GM04503 (cell line): ENCODE data around the gene HDDC2.
A peak's percentile ranks its signal among the peaks of the same experiment; 100 is the strongest.

Source experiments
- DNase-seq: peaks from one replicate; pipeline ENCODE4 v3.0.0-alpha.2; 2012; ENCODE audit warnings: low read depth

Gene HDDC2

DNA sequence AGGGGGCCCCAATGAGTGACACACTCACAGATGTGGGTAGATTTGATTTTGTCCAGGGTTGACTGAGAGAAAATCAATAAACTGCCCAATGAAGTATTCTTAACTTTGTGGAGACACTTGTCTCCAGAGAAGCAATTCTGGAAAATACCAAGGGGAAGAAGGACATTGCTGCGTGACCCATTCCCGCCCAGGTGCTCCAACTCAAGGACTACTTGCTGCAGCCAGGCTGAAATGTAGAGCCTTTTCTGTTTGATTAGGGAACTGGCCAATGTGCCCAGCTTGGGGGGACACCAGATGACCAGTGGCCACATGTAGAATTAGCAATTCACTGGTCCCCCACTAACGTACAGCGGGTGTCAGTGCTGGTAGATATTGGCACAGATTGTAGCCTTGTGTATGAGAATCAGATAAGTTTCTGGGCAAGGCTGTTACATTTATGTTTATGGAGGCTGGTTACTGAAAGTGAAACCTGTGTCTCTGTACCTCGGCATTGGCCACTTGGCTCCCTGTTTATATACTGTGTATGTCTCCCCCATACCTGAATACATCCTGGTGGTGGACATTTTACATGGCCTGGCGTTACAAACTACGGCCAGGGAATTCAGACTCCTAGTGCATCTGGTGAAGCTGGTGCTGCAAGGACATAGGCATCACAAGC lies 32.3 kb downstream of the HDDC2 start:
- DNase-seq, result no peak

DNA sequence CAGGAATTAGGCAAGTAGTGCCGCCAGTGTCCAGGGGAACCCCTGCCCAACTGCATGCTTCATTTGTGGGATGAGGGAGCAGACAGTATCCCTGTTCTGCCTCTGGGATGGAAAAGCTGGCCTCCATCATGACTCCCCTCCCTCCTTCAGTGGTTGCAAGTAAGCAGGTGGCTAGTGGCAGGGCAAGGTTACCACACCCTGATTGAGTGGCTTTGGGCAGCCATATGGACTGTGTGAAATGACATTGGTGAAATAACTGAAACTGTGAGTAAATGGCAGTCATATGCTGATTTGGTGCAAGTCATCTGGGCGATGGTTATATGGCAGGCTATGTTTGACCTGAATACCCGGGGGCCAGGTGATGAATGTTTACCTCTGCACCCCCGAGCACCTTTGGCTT lies 33.0 kb downstream of the HDDC2 start:
- DNase-seq, result no peak

DNA sequence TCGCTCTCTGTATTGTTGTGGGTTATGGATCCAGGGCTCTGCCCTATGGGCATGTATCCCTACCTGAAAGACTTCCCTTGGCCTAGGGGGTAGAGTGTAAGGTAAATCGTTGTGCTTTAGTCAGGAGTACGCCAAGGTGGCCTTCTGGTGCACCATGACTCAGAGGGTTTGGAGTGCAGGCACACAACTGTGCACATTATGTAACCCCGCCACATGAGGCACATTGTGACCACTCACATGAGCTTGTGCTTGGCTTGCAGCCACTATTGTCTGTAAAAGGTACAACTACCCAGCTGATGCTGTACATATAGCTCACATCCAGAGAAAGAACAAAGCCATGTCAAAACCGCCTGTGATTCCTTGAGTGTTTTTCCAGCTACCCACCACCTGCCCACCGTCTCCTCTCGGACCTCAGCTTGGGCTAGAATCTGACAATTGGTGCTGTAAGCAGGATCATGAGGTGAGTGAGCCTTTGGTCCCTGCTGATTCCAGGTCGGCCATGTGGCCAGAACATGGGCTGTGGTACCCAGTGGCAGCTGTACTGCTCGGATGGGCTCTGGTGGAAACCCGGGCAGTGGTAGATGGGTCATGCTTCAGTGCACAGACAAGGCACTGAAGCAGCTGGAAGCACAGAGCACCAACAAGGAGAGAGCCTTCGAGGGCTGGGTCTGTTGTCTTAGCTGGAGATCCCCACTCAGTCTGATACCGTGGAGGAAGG lies 33.8 kb downstream of the HDDC2 start:
- no peak for DNase-seq

DNA sequence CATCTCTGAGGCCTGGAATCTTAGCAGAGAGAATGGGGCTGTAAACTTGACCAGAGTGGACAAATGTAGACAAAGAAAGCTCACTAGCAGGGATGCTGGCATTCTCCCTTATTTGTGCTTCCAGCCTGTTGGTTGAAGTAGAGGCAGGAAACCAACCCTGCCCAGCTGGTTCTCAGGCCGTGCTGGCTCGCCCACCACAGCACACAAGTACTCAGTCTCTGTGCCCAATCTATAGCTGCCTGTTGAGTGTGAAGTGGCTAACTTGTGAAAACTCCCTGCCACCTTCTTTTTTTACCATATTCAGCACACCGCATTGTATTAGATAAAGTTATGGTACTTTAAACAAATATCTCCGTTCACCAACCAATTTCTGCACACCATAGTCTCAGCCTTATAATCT lies 37.3 kb downstream of the HDDC2 start:
- DNase-seq, result no peak

DNA sequence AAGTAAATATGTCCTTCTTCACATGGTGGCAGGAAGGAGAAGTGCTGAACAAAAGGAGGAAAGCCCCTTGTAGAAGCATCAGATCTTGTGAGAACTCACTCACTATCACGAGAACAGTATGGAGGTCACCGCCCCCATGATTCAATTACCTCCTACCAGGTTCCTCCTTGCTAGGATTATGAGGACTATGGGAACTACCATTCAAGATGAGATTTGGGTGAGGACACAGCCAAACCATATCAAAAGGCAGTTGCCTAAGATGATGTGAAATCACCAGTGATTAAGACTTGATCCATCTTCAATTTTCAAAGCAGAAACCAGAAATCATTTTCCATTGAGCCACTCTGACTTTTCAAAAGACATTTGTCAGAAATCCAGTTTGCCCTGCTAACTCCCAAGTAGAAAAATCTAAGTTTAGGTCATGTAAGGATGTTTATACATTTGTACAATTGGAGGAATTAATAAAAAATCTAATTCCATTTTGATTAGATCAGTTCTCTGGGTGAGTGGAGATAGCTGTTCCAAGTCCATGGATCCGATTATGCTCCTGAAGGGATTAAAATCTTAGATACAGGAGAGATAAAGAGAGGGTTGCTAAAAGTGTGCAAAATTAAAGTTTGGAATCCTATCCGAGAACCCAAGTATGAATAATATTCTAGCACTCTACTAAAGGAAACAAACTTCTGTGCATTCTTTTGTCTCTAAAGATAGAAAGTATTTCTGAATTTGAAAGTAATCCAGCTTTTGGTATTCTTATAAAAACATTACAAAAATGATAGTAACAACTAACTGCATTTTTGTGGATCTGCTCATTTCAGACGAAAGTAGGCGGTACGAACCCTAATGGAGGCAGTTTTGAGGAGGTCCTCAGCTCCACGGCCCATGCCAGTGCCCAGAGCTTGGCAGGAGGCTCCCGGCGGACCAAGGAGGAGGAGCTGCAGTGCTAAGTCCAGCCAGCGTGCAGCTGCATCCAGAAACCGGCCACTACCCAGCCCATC lies 39.5 kb downstream of the HDDC2 start:
- peak; percentile 60 for DNase-seq

DNA sequence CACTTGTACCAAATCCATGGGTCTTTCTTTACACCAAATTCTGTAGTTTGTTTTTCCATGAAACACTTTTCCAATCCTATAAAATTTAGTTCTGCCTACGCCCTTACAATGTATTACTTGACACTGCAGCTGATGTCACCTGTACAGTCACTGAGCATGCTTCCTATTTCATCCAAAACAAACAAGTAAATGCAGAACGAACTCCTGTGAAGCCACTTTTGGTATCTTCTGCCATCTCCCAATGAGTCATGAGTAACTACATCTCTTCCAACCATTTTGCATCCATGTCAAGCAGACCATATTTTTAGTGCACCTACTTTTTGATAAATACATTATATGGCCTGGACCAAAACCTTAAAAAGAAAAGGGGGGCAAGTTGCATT lies 42.4 kb downstream of the HDDC2 start:
- DNase-seq, result no peak

DNA sequence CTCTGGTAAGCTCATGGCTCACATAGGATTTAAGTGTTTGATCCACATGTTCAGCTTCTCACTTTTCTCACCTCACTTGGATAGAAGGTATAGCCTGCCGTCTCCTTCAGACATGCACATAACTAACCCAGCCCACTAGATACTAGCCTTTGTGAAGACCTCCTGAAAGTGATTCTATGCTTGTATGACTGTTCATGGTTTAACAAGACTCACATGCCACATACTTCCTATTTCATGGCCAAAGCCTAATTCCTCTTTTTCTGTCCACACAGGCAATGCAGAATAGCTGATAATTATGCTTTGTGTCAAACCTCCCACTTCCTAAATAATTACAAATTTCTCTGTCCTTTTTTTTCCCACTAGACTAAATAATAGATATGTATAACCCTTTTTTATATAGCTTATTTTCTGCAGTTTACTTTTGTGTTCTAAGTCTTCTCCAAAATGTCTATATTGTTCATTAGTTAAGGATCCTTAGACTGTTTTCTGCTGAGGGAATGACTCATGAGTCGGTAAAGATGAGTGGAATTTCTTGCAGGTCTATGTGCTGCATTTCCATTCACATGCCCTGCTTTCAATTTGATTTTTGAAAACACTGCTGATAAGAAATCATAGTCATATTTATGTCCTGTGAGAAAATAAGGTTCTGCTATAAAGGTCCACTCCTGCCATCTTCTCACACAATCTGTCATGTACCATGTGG lies 43.0 kb downstream of the HDDC2 start:
- no peak for DNase-seq

DNA sequence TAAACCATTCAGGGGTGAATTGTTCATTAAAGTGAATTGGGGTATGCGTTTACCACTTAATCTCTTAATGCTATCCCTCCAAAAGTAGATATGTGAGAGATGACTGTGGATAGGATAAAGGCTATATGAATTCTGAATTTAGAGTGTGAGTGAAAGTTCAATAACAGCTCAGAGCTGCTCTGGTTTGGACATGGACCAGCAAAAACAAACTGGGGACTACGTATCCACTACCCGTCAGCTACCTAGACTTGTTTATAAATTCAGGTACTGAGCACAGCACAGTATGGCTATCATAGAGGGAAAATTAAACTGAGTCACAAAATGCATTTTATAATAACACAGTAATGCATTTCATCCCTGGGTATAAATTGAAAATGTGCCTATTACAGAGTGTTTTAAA lies 44.4 kb downstream of the HDDC2 start:
- no peak for DNase-seq

DNA sequence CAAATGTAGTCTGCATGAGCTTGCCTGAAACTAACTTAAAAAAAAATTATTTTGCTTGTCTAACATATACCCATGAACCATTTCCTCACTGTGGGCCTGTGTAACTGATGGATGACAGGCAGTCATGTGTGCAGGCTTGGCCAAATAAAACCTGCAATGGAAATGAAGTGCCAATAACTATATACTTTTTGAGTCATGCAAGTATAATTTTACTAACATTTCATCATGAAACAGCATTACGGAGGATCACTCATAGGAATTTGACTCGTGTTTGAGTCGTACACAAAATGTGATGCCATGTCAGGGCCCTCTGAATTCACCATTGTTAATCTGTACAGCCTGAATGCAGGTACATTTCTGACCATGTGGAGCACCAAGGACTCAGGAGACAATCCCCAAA lies 46.6 kb downstream of the HDDC2 start:
- DNase-seq, result no peak

DNA sequence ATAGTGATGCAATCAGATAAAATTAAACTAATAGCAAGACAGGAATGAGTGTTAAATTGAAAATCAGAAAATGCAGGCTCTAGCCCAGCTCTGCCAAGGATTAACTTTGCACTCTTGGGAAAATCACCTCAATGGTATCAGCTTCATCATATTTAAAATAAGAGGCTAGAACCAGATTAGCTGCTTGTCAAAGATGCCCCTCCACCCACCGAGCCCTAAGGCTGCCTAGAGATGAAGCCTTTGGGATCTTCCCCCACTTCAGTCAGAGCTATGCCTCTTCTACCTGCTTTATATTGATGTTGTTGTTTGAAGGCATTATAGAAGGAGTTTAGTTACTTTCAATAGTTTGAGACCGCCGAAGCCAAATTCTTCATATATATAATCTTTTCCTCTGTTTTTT lies 47.4 kb downstream of the HDDC2 start:
- DNase-seq, result no peak

DNA sequence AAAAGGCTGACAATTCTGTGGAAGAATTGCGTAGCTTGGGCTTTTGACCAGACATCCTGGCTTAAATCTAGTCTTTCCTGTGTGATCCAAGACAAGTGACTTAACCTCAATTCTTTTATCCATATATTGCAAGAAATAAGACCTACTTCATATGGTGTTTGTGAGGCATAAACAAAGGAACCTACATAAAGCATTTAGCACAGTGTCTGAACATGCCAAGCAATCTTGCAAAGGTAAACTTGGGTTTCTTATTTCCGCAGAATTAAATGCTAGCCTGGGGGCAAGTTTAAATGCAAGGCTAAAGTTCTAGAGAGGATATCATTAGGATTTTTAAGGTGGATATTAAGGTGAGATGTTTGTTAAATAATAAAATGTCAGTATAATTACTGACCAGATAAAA lies 47.9 kb downstream of the HDDC2 start:
- no peak for DNase-seq

DNA sequence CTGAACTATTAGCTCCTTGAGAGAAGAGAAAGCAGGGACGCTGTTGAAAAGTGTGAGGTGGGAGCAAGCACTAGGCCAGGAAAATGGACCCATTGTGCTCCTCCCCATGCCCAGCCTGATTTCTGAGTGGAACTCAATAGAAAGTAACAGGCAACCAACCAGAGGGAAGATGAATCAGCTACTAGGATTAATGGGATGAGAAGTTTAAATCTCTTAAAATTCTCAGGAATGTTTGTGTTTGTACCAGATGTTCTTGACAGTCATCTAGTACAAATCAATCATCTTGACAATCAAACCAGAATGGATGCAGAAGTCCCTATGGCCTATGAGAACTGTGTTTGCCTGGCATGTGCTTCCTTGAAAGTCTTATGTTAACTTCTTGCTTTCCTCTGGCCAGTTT lies 48.9 kb downstream of the HDDC2 start:
- no peak for DNase-seq

DNA sequence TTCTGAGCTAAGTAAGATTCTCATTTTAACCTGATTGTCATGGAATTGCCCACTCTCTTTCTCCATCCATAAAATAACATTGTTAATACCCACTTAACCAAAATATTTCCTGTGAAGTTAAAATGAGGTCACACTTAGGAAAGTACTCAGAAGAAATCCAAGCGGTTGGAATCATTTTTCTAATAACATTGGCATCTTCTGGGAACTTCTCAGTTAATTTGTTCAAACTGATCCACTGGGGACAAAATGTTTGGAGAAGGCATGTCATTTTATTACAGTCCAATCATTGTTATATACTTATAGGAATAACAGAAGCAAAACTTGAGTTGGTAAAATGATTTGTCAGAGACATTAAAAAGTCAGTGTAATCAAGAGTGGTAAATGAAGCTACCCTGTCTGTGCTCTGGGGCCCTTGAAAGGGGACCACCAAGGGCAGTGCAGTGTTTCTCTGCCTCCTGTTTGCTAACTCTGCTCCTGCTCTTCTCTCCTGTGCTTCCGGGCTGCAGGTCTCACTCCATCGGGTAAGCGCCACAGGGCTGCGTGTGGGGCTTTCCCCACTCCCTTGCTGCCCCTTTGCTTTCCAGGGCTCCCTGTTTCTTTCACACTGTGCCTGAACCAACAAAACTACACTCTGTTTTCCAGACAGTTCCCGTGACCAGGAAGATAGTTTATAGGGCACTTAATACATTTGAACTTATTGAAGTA lies 50.1 kb downstream of the HDDC2 start:
- no peak for DNase-seq

DNA sequence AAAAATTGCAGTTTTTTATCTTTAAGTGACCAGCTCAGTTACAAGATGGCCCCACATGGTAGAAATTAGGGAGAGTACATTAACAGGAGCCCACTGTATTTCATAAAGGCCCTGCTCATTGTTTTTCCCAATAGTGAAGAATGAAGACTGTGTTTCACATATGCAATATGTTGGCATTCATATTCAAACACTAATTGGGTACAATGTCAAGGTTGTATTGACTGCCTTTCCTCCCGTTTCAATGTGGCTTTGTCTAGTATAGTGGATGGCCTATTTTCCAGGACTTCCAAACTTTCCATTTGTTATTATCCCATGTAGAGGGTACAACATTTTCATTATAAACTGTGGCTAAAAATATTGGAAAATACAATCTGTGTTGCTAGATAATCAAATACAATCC lies 51.3 kb downstream of the HDDC2 start:
- no peak for DNase-seq

DNA sequence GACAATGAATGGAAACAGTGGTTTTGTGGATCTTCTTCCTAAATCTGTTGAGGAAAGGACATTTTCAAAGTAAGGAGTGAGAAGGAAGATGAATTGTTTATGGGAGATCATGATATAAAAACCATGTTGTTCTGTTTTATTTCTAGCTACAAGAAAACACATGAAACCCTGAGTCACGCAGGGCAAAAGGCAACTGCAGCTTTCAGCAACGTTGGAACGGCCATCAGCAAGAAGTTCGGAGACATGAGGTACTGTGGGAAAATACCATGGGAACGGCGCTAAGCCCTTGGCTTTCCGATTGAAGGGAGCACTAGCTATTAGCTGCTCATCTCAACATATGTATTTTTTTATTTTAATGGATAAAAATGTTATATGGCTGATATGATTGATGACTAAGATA lies 53.6 kb downstream of the HDDC2 start:
- no peak for DNase-seq

DNA sequence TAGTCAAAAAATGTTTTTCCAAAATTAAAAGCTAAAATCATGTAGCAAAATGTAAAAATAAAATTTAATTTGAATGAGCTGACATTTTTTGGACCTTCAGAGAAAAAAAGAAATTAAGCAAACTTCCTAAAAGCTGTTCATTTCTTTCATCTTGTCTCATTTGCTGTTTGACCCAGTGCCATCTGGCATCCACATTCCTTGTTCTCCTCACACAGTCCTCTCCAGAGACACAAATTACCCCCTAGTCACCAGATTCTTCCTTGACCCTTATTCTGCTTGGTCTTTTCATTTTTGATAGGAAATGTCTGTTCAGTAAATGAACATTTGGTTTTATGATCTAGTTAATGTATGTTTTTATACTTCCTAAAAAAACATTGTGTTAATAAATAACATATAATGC lies 55.2 kb downstream of the HDDC2 start:
- DNase-seq, result no peak

DNA sequence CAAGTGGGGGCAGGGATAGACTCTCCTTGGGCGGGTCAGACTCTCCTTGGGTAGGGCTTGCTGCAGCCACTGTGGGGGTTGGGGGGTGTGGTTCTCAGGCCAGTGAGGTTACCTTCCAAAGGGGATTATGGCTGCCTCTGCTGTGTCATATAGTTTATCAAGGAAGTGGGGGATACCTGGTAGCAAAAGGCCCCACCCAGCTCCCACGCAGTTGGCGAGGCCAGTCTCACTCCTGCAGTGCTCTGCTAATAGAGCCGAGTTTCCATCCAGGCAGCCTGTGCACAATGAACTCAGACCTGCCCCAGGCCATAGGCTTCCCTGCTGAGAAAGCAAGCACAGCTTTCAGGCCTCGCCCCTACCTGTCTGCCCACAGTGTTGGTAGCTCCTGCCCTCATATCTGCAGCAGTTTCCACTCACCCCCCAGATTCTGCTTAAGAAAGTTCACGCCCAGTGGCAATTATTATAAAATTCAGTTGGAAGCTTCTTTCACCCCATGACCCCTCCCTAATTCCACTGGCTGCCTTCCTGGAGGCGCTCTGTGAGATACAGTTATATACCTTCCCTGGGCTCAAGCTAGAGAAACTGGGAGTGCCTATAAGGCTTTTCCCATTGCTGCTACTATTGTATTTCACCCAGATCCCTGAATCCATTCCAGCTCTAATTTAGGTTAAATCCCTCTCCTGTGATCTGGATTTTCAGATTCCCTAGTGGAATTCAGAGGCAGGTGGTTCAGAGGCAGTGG lies 56.1 kb downstream of the HDDC2 start:
- DNase-seq, result no peak

DNA sequence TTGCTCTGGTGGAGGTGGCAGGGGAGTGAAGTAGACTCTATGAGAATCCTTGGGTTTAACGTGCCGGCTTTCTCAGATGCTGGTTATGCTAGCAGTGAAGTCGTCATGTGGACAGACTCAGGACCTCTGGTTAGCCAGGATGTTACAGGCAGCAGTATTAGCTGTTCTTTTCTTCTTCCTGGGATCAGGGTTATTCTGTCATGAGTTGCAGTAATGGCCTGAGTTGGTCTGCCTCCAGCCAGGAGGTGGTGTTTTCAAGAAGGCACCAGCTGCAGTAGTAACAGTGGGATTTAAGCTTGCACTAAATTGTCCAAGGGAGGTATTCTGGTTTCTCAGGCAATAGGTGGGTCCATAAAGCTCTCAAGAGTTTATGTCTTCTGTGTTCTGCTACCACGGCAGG lies 56.7 kb downstream of the HDDC2 start:
- no peak for DNase-seq

DNA sequence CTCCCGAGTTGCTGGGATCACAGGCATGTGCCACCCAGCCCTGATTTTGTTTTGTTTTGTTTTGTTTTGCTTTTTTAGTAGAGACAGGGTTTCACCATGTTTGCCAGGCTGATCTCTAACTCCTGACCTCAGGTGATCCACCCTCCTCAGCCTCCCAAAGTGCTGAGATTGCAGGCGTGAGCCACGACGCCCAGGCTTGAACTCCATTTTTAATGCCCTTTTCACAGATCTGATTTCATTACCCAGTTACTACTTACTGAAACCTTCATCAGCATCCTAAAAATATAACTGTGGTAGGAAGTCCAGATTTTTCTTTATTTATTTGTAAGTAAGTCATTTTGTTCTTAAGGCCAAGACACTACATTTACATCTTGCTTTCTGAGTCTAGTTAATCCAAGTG lies 64.0 kb downstream of the HDDC2 start:
- no peak for DNase-seq

DNA sequence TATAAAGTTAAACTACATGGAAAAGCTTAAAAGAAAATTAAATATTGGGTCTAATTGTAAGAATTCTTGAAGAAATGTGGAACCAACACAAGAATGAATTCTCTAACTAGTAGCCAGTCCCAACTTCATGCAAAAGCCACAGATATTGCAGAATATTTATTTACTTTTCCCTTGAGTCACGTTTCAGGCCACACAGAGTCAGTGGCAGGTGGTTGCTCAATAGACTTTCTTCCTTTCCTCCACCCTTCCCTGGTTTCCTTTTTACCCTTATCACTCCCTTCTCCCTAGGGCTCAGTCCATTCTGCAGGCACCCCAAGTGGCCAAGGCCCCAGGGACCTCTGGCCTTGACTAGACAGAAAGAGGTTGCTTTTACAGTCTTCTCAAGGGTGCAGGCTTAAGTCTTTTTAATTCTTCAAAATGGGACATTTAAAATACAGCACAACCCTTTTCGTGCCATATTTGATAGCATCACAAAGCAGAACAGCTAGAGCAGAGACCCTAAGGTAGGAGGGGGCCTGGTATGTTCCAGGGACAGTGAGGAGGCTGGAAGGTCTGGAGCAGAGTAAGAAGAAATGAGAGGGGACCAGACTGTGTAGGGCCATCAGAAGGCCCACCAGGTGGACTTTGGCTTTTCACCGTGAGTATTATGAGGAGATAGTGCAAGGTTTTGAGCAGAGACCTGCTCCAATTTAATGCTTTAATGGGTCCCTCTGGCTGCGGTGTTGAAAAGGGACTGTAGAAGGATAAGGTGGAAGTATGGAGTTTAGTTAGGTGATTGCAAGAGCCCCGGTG lies 65.0 kb downstream of the HDDC2 start:
- no peak for DNase-seq
